ENCODE data around the gene STON1. TPM values are rescaled to one million over a fixed set of nuclear protein-coding genes. Genes with fewer than 3 reads are reported as not detected.

The STON1 gene
- total RNA-seq, 4 donors from 2014 or later, result 3.6 to 11.2 (median 6.7) TPM

GRCh38 chr2:48558456-48558855 is 28.5 kb downstream of the STON1 start:
- H3K36me3 ChIP-seq, result no peaks in the 10 kb centered on the region
- no peaks in the 10 kb centered on the region for H3K9me3 ChIP-seq
- H3K27me3 ChIP-seq, result no peaks in the 10 kb centered on the region
- TF ChIP-seq POLR2AphosphoS5 (IDR thresholded peaks at IDR 0.05) (no peak), CTCF (IDR thresholded peaks at IDR 0.05) (no peak), EP300 (IDR thresholded peaks at IDR 0.05) (no peak), POLR2A (IDR thresholded peaks at IDR 0.05) (no peak)
- DNase-seq (ENCODE audit: low spot score in 2 of 2), result no peak
- WGBS, result 87% methylated on average over 1 of the region's 1 CpG
- no peaks in the 10 kb centered on the region for H3K4me1 ChIP-seq
- H3K4me3 ChIP-seq, result no peak overlapping the region
- no peak overlapping the region for H3K27ac ChIP-seq

GRCh38 chr2:48560546-48561209 is 30.7 kb downstream of the STON1 start:
- Histone ChIP-seq H3K4me3 (no peak overlapping the region), H3K4me1 (no peaks in the 10 kb centered on the region), H3K27ac (no peak overlapping the region), H3K36me3 (no peaks in the 10 kb centered on the region), H3K27me3 (no peaks in the 10 kb centered on the region), H3K9me3 (no peaks in the 10 kb centered on the region)
- WGBS, result 69% methylated on average over 5 of the region's 5 CpGs
- no peak for DNase-seq (ENCODE audit: low spot score in 2 of 2)
- TF ChIP-seq POLR2AphosphoS5 (IDR thresholded peaks at IDR 0.05), result no peak

GRCh38 chr2:48562281-48562680 is 32.3 kb downstream of the STON1 start:
- DNase-seq (ENCODE audit: low spot score in 2 of 2), result no peak
- Histone ChIP-seq H3K36me3 (no peaks in the 10 kb centered on the region), H3K27ac (no peak overlapping the region), H3K9me3 (no peaks in the 10 kb centered on the region), H3K4me1 (peaks cover 7% of the 10 kb centered on the region), H3K4me3 (no peak overlapping the region), H3K27me3 (no peaks in the 10 kb centered on the region)
- 80% methylated on average over 4 of the region's 4 CpGs for WGBS
- no peak for TF ChIP-seq POLR2A (IDR thresholded peaks at IDR 0.05)
- no peak for TF ChIP-seq POLR2AphosphoS5 (IDR thresholded peaks at IDR 0.05)
- no peak for TF ChIP-seq CTCF (IDR thresholded peaks at IDR 0.05)
- no peak for TF ChIP-seq EP300 (IDR thresholded peaks at IDR 0.05)

- TF ChIP-seq POLR2AphosphoS5 (IDR thresholded peaks at IDR 0.05) (no peak), CTCF (IDR thresholded peaks at IDR 0.05) (peak in 1 of 2 donors; percentile 29)
- 29% methylated on average over 7 of the region's 7 CpGs for WGBS
- no peak overlapping the region for H3K27ac ChIP-seq
- H3K4me1 ChIP-seq, result peaks cover 10% of the 10 kb centered on the region
- no peaks in the 10 kb centered on the region for H3K36me3 ChIP-seq
- DNase-seq (ENCODE audit: low spot score in 2 of 2), result no peak
- H3K9me3 ChIP-seq, result no peaks in the 10 kb centered on the region
- H3K27me3 ChIP-seq, result no peaks in the 10 kb centered on the region
- H3K4me3 ChIP-seq, result no peak overlapping the region
These were observed 36.8 kb downstream of the STON1 start for GRCh38 chr2:48566592-48567310.

GRCh38 chr2:48567671-48568070 is 37.7 kb downstream of the STON1 start:
- Histone ChIP-seq H3K4me1 (peaks cover 10% of the 10 kb centered on the region), H3K27ac (no peak overlapping the region), H3K27me3 (no peaks in the 10 kb centered on the region), H3K36me3 (no peaks in the 10 kb centered on the region), H3K9me3 (no peaks in the 10 kb centered on the region), H3K4me3 (no peak overlapping the region)
- DNase-seq (ENCODE audit: low spot score in 2 of 2), result no peak
- WGBS, result 81% methylated on average over 4 of the region's 4 CpGs
- no peak for TF ChIP-seq CTCF (IDR thresholded peaks at IDR 0.05)
- TF ChIP-seq POLR2AphosphoS5 (IDR thresholded peaks at IDR 0.05), result no peak
- TF ChIP-seq POLR2A (IDR thresholded peaks at IDR 0.05), result no peak
- no peak for TF ChIP-seq EP300 (IDR thresholded peaks at IDR 0.05)

Data from suprapubic skin (tissue), 4 donors.